ENCODE data around the gene ATF6.

The ATF6 gene

DNA sequence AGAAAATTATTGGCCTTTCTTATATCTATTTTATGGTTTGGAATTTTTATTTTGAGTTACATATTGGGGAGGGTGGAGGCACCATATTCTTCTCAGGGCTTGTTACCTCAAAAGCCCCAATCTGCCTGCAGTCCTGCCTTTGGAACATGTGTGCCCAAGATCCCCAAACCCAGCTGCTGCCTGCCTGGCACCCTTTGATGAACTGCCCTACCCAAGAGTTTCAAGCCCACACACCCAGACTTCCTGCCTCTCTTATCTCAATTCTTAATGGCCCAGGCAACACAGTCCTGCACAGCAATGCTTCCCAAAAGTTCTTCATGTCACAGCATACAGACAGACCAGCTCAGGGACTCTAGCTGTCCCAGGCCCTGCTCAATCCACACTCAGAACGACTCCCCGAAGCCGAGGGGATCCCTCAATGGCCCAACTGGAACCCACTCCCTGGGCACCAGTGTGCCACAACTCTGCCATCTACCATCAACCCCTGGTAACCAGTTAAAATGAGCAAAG is 238.4 kb downstream of the ATF6 start:
- no peak for DNase-seq (ENCODE audit: low spot score)
- ChIA-PET POLR2A (ENCODE audit: low non-redundant PET) (no interaction called here), CTCF (interaction anchor here (1.0 kb wide), 1 partner anchor 20 kb away, joined by 3 read pairs; the partner anchor contains the start of gene OLFML2B)
- TF ChIP-seq, protein P1, sequence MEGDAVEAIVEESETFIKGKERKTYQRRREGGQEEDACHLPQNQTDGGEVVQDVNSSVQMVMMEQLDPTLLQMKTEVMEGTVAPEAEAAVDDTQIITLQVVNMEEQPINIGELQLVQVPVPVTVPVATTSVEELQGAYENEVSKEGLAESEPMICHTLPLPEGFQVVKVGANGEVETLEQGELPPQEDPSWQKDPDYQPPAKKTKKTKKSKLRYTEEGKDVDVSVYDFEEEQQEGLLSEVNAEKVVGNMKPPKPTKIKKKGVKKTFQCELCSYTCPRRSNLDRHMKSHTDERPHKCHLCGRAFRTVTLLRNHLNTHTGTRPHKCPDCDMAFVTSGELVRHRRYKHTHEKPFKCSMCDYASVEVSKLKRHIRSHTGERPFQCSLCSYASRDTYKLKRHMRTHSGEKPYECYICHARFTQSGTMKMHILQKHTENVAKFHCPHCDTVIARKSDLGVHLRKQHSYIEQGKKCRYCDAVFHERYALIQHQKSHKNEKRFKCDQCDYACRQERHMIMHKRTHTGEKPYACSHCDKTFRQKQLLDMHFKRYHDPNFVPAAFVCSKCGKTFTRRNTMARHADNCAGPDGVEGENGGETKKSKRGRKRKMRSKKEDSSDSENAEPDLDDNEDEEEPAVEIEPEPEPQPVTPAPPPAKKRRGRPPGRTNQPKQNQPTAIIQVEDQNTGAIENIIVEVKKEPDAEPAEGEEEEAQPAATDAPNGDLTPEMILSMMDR (conservative IDR thresholded peaks at IDR 0.05; ENCODE audit: low read depth), result no peak
- no peak overlapping the region for H3K27ac ChIP-seq

DNA sequence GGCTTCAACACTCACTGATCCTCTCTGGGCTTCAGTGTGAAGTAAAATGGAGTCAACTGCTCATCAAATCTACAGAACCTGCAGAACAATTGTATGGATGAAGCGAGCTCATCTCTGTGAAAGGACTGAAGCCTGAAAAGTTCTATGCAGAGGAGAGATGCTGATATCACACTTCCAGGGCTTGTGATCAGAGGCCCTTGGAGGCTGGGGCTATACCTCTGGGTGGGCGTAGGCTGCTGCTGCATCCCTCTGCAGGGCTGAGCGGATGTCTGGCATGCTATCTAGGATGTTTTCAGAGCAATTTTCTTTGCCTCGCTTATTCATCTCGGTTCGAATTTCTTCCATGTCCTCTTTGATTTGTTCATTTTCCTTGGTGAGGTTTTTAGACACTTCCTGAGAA is 240.0 kb downstream of the ATF6 start:
- TF ChIP-seq, protein P1 (conservative IDR thresholded peaks at IDR 0.05; ENCODE audit: low read depth), result no peak
- ChIA-PET POLR2A (ENCODE audit: low non-redundant PET) (no interaction called here), CTCF (no interaction called here)
- DNase-seq (ENCODE audit: low spot score), result no peak
- H3K27ac ChIP-seq, result no peak overlapping the region

DNA sequence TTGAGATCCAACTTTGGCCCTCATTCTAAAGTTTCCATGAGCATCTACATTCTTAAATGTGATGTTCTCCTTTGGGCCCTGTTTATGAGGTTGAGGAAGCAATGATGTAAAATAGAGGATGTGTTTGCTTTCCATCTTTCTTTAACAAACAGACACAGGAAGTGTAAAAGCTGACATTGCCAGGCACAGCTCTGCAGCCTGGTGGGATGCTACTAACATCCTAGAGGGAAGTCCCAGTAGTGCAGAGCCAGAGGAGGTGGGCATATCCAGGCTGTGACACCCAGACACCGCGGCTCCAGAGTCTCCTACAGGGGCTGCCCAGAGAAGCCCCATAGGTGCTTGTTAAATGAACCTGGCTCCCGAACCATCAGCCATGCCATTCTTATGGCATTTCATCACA is 241.3 kb downstream of the ATF6 start:
- TF ChIP-seq, protein P1 (conservative IDR thresholded peaks at IDR 0.05; ENCODE audit: low read depth), result no peak
- no peak for DNase-seq (ENCODE audit: low spot score)
- ChIA-PET POLR2A (ENCODE audit: low non-redundant PET) (no interaction called here), CTCF (interaction anchor here (0.7 kb wide), 1 partner anchor 13 kb away, joined by 3 read pairs; no protein-coding TSS in a partner anchor)
- no peak overlapping the region for H3K27ac ChIP-seq

DNA sequence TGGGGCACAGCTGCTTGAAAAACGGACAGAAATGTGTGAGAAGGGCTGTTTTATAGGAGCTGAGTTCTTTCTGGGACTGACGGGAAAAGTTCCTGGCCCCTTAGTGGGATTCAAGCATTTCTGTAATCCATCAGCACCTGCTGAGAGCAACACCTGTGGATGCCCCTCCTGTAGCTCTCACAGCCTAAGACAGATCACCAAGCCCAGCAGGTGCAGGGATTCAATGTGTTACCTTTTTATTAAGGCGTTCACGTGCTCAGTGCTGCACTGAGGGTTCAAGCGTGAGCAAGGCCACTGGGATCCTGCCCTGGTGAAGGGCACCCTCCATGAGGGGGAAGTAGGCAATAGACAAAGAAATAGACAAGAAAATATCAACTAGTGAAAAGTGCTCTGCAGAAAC is 242.7 kb downstream of the ATF6 start:
- TF ChIP-seq, protein P1 (conservative IDR thresholded peaks at IDR 0.05; ENCODE audit: low read depth), result no peak
- DNase-seq (ENCODE audit: low spot score), result no peak
- CTCF ChIA-PET, result no interaction called here
- POLR2A ChIA-PET (ENCODE audit: low non-redundant PET), result no interaction called here
- H3K27ac ChIP-seq, result no peak overlapping the region

DNA sequence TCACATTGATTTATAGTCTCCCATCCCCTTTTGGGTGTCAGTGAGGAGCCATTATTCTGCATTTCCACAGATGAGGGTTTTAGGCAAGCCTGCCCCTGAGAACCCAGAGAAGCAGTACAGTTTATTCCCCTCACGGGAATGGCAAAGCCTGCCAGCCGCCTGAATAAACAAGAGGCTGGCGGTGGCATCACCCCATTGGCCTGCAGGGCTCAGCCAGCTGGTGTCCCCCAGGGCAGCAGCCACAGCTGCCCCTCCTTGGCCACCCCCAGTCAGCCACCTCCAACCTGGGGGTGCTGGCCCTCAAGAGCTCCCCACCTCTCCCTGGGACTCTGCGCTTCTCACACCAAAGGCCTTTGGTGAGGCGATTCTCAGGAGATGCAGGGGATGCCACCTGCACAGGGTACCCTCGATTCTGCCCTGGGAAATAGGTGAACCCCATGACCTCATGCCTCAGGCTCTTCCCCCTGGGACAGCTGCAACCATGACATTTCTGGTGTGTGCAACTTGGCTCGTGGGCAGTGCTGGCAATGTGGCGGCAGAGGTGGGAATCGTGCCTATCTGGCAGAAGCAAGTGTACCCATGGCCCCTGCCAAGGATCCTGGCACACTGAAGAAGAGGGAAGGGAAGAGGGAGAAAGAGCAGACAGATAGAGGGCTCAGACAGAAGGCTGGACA is 243.5 kb downstream of the ATF6 start:
- POLR2A ChIA-PET (ENCODE audit: low non-redundant PET), result no interaction called here
- TF ChIP-seq, protein P1 (conservative IDR thresholded peaks at IDR 0.05; ENCODE audit: low read depth), result no peak
- no peak for DNase-seq (ENCODE audit: low spot score)
- CTCF ChIA-PET, result no interaction called here
- H3K27ac ChIP-seq, result no peak overlapping the region

DNA sequence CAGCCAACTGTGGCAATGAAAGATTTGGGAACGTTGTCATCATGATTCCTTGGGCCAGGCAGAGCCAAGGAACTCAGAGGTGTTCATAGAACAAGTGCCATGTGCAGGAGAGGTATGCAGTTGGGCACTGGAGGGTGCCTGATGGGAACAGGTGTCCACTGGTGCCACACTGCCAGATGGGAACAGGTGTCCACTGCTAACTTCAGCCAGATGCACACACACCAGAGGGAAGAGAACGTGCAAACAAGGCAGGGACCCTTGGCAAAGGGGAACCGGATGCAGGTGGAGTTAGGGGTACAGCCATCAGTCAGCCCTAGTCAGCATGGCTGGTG is 244.0 kb downstream of the ATF6 start:
- CTCF ChIA-PET, result no interaction called here

More for the DNA sequence above, 244.0 kb downstream of the ATF6 start:
- POLR2A ChIA-PET (ENCODE audit: low non-redundant PET), result no interaction called here
- TF ChIP-seq, protein P1 (conservative IDR thresholded peaks at IDR 0.05; ENCODE audit: low read depth), result no peak
- H3K27ac ChIP-seq, result no peak overlapping the region
- no peak for DNase-seq (ENCODE audit: low spot score)
